ENCODE results near the gene RC3H1. TPM values are rescaled to one million over a fixed set of nuclear protein-coding genes. Genes with fewer than 3 reads are reported as not detected.

RC3H1 gene
- total and polyA plus RNA-seq, 9 of the 15 experiments (the other 6 are each of a cell fraction or from before 2014, with no cell fraction given), result 2.4 to 31.7 (median 12.4) TPM

- TF ChIP-seq NR3C1 (CRISPR knock-in tag; IDR thresholded peaks at IDR 0.05), result 0 out of 2 replicates have a peak, but pooled peaks have one; percentile 59
- TF ChIP-seq ZFP36 (IDR thresholded peaks at IDR 0.05; ENCODE audit: low read depth, low read length, partially characterized antibody), result no peak
- TF ChIP-seq VEZF1 (CRISPR knock-in tag; IDR thresholded peaks at IDR 0.05), result no peak
- peak; percentile 12; the same call in 1 of the 2 replicates for TF ChIP-seq ZBTB26 (CRISPR knock-in tag; IDR thresholded peaks at IDR 0.05)
- peak in 1 of 2 experiments; percentile 82; a peak in 3 of 4 replicates for TF ChIP-seq FOXA3 (CRISPR knock-in tag; conservative IDR thresholded peaks at IDR 0.05 in 1 of 2, IDR thresholded peaks at IDR 0.05 in 1 of 2)
- 0 out of 2 replicates have a peak, but pooled peaks have one; percentile 27 for TF ChIP-seq NBN (IDR thresholded peaks at IDR 0.05; ENCODE audit: low read depth)
- no peak for TF ChIP-seq U2AF1 (optimal IDR thresholded peaks at IDR 0.05; ENCODE audit: low read depth, low read length)
- TF ChIP-seq FOXO4 (CRISPR knock-in tag; IDR thresholded peaks at IDR 0.05), result no peak
- TF ChIP-seq FOXP1 (CRISPR knock-in tag; IDR thresholded peaks at IDR 0.05), result peak; percentile 61; the same call in 1 of the 2 replicates
- TF ChIP-seq ARID4B (CRISPR knock-in tag; IDR thresholded peaks at IDR 0.05), result 0 out of 2 replicates have a peak, but pooled peaks have one; percentile 68
- peak; percentile 85; the same call in 1 of the 2 replicates for TF ChIP-seq RERE (CRISPR knock-in tag; IDR thresholded peaks at IDR 0.05; ENCODE audit: borderline replicate concordance)
These were observed 522 bp downstream of the RC3H1 start (continued) for GRCh38 chr1:174021591-174022079.

Measured in K562 (cell line).